Measurements from ENCODE around the gene ECT2.
"Not testable (repeated sequence)": the region's sequence is repeated elsewhere in the genome, so short reads cannot be mapped to it uniquely, and the experiment has no call there.

The ECT2 gene

DNA sequence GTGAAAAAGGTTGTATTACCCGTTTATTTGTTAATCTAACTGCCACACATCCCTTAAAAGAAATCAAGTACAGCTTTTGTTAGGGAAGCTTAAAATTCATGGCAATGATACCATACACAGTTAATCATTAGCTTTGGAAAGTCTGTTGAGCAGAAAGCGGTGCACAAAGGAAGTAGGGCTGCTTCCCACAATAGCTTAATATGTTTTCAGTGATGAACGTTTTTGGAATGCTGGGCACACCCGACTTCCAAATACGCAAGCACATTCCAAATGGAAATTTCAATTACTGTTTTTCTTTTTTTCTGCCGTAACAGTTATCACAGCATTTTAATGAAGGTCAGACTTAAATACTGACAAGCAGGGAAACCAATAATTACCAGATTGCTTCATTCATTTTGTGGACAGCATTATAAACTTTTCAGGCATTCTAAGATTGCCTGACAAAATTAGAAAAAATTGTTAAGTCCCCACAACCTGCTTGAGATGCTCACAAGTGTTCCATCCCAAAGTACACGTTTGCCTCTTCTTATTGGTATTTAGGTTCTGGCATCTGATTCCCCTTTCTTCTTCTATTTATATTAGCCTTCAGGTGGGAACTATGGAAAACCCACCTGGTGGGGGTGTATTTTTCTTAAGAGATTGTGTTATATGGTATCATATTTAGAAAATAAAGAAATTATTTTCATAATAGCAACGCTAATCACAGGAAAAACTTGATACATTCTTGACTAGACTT lies 1.1 kb upstream of the ECT2 start:
- DNase-seq, result peak; percentile 70 to 83

DNA sequence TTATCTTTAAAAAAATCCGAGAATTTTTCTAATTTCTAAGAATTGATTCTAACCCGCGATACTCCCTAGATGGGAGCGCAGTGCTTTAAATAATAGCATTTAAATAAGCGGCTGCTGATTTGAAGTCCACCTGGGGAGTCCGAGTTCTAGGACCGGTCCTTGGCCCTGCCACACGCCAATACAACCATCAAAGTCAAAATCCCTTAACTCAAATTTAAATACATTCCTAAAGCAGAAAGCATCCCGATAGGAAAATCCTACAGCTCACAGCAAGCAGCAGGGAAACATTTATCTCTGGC lies 508 bp upstream of the ECT2 start:
- DNase-seq, result no peak

DNA sequence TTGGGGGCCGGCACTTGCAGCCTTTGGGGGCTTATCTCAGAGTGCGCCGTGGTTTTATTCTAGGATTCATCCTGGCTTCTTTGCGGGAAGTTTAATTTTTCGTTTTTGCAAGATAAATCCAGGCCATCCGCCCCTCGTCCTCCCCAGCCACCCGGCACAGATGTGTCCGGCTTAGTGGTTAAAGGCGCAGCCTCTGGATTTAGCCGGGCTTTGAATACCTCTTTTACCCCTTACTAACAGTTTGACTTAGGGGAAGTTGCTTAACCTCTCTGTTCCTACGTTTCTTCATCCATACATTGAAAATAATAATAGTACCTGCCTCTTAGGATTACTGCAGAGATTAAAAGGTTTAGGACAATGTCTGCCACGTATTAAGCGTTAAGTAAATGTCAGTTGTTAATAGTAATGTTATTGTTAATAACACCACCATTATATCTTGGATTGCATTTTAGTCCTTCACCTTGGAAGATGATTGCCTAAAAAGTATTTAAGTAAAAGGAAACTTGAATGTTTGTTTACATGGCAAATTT lies 714 bp downstream of the ECT2 start:
- peak; percentile 21 to 47 for DNase-seq

DNA sequence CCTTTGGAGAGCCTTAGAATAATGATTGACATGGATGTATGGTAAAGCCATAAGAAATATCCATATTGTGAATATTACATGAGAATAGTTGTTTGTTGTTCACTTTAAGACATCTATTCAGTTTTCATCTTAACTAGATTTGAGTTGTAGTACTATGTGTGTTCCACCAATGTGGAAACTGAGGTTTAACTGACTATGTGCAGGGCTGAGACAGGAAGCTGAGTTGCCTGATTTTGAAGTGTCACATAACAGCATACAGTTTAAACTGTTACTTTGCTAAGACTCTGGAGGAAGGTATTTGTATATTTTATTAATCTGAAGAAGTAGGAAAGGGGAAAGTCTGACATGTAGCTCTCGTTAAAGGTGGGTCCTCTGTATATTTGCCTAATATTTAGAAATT lies 2.1 kb downstream of the ECT2 start:
- DNase-seq, result no peak

DNA sequence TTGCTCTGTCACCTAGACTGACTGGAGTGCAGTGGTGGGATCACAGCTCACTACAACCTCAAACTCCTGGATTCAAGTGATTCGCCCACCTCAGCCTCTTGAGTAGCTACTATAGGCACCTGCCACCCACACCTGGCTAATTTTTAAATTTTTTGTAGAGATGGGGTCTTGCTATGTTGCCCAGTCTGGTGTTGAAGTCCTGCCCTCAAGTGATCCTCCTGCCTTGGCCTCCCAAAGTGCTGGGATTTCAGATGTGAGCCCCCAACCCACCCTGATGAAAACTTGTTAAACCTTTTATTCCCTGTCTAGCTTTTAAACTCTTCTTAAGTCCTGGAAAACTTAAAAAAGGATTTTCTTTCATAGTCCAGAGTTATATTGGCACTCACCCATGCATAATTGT lies 2.6 kb downstream of the ECT2 start:
- no peak for DNase-seq

DNA sequence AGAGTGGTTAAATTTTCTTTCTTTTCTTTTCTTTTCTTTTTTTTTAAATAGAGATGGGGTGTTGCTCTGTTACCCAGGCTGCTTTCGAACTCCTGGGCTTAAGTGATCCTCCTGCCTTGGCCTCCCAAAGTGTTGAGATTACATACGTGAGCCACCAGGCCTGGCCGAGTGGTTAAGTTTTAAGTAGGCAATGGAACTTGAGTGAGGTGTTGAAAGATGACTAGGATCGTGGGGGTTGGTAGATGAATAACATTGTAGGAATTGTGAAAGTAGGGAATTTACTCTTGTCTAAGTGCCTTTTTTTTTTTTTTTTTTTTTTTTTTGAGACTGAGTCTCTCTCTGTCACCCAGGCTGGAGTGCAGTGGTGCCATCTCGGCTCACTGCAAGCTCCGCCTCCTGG lies 9.9 kb downstream of the ECT2 start:
- DNase-seq, result not testable (repeated sequence)

DNA sequence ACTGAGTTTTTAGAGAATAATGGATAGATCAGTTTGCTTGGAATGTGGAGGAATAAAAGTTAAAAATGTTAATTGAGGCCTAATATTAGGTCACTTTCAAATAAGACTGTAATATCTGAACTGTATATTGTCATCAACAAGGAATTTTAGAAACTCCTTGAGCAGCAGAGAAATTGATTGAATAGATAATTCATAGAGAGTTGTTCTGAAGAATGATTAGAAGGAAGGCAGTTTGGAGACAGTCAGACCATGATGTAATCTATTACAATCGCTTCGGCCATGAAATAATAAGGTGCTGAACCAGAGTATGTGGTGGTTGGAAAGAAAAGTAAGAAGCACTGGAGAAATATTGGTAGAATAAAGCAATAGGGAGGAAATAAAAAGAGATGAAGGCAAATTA lies 15.7 kb downstream of the ECT2 start:
- DNase-seq, result no peak

DNA sequence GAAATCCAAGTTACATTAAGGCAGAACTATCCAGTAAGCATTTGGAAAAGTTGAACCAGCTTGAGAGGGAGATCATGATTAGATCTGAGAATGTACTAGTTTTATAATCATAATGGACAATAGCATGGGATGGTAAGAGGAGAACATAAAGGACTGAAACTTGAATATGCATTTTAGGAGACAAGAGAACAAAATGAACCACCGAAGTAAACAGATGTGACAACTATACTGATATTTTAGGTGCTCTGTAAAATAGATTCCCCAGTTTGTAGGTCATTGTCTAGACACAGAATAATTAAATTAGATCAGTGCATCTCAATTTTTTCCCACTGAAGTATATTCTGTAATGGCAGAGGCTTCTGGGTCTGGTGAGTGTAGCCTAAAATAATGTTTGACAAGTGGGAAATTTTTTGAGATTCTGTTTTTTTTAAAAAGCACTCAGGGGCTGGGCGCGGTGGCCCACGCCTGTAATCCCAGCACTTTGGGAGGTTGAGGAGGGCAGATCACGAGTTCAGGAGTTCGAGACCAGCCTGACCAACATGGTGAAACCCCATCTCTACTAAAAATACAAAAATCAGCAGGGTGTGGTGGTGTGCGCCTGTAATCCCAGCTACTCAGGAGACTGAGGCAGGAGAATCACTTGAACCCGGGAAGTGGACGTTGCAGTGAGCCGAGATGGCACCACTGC lies 16.3 kb downstream of the ECT2 start:
- no peak for DNase-seq

DNA sequence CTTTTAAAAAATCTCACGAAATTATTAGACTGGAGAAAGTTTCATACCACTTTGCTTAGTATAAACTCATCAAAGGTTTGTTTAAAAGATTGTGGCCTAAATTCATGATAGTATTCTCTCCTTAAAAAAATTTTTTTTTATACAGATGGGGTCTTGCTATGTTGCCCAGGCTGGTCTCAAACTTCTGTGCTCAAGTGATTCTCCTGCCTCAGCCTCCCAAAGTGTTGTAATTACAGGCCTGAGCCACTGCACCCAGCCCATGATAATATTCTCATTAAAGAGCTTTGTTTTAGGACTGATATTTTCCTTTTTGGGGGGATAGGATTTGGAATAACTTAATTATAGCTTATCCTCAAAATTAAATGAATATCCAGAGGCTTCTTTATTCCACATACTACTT lies 19.9 kb downstream of the ECT2 start:
- no peak for DNase-seq

DNA sequence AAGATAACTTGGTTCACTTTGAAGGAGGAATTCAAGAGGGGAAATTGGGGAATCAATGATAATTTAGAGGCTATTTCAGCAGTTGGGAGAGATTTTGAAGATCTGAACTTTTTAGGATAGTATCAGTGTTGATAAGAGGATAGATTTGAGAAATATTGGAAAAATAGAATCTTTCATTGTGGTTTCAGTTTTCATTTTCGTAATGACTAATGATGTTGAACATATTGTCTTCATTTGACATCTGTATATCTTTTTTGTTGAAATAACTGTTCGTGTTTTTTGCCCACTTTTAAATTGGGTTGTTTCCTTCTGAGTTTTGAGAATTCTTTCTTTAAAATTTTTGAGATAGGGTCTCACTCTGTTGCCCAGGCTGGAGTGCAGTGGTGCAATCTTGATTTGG lies 21.1 kb downstream of the ECT2 start:
- no peak for DNase-seq

DNA sequence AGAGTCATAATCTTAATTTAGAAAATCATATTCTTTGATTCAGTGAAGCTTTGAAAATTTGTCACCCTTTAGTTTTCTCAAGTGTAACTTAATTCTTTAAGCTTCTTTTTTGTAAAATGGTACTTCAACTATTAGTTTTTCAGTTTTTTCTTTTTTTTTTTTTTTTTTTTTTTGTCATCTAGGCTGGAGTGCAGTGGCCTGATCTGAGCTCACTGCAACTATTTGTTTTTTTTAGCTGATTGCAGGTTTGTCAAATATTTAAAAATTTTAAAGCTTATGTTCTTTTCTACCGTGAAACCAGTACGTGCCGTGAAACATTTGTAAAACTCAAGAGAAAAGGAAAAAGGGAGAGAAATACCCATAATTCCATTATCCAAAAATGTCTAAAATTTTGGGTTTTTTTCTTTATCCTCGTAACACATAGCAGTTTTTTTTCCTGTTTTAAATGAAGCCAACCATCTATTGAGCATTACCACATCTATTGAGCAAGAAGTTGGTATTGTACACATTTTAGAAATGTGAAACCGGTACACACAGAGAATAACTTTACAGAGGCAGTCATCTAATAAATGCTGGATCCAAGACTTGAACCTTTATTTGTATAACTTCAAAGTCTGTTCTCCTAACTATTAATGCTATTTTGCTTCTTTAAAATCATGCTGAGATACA lies 25.7 kb downstream of the ECT2 start:
- DNase-seq, result no peak

DNA sequence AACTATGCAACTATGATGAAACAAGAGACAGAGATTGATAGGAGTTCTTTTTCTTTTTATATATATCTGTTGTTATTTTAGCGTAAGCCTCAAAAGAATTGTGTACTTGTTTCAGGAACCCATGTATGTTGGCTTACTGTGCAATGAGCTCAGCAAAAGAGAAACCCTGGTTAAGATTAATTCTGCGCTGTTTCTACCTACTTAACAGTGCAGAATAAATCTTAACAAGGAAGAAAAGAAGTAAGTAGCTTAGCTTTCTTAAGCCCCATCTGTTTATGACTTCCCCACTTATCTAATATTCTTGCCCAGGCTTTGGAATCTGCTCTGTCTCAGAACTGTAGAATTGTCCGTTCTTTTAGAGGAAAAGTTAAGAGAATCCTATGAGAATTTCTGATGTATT lies 27.4 kb downstream of the ECT2 start:
- no peak for DNase-seq

DNA sequence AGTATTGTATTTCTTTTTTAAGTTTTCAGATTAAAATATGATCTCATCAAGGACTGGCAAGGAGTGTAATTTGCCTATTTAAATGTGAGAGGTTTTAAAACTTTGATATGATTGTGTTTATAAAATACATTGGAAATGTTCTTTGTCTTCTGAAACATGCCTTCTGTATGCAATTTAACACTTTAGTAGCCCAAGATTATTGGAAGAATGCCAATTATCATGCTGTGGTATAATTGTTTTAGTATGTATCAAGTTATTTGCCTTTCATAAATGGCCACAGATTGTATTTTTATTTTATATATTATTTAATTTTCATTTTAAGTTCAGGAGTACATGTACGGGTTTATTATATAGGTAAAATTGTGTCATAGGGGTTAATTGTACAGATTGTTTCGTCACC lies 31.7 kb downstream of the ECT2 start:
- DNase-seq, result no peak

DNA sequence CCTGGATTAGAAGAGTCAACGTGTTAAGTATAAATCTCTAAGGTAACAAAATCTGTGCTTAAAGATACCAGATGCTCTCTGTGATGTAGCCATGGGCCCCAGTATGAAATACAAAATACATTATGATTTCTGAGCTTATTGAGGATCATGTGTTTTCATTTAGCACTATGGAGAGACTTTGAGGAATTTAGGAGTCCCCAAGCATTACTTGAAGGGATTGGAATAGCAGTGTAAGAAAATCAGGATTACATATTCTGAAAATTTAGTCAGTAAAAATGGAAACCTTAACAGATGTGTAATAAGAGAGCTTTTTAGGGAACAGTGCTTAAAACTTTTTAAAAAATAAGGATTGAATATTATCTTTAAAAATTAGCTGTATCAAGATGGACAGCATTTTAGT lies 35.5 kb downstream of the ECT2 start:
- DNase-seq, result no peak

DNA sequence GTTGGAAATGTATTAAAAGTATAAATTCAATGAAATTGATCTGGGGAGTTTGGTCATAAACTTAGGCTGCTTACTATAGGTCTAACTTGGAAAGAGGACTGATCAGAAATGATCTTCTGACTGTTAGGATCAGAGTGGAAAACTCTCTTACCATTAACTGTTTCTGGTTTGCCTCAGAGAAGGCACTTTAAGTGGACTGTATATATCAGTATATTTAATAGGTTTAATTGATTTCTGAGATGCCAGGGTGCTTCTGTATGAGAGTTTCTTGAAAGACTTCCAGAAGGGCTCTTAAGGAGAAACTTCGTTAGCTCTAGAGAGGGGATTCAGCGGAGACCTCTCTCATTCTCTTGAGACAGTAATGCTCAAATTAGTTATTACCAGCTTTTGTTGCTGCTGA lies 36.5 kb downstream of the ECT2 start:
- no peak for DNase-seq

DNA sequence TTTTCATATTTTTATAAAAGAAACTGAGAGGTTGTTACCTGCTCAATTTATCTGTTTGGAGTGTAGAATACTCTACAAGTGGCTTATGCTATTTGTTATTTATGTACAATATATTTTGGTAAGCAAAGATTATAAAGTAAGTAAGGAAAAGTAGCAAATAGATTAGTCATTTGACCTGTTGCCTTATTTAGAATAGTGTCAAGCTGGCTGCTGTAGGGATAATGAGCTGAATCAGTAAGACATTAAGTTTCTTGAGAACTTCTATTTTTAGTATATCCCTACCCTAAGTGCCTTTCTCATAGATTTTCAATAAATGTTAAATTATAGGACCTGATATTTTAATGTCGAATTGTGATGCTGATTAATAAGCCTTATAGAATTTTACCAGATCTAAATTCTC lies 37.2 kb downstream of the ECT2 start:
- no peak for DNase-seq

DNA sequence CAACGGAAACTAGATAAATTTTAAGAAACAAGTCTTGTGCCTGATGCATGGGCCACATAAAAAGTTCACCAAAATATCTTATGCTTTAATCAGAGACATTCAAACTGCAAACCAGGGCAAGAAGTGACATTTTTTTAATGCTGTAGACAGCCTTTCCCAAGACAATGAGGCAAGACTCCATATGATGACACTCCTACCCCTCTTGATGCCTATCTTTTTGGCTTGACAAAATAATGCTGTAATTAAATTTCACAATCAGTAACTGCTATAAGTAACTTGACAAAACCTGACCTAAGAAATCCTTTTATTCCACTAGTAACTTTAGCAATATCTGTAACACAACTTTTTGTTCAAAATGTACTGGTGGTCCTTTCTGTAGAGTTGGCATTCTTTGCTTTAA lies 48.7 kb downstream of the ECT2 start:
- no peak for DNase-seq

DNA sequence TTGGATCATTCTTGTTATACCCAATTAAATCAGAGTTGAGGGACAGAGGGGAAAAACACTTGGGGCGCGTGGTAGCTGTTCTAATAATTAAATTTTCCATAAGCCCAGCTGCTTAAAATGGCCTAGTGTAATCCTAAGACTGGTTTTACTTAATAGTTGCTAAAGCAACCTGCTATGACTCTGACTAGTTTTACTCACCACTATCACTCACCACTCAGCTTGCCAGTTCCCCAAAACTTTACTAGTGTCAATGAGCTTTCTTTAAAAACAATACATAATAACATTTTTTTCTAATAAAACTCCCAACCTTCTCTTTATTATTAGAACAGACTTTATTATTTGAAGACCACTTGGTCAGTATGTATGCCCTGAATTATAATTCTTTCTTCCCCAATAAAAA lies 49.6 kb downstream of the ECT2 start:
- DNase-seq, result no peak

DNA sequence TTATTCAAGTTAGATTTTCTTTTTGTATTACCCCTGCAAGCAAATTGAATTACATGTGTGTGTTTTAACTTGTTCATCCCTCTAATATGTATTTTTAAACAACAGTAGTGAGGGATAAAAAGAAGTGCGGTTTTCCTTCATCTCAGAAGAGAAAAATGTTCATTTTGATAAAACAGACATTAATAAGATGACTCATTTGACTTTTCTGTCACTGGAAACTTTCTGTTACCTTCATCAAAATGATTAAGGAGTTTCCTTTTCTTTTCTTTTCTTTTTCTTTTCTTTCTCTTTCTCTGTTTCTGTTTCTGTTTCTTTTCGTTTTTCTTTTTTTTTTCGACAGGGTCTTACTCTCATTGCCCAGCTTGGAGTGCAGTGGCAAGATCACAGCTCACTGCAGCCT lies 53.0 kb downstream of the ECT2 start:
- no peak for DNase-seq

DNA sequence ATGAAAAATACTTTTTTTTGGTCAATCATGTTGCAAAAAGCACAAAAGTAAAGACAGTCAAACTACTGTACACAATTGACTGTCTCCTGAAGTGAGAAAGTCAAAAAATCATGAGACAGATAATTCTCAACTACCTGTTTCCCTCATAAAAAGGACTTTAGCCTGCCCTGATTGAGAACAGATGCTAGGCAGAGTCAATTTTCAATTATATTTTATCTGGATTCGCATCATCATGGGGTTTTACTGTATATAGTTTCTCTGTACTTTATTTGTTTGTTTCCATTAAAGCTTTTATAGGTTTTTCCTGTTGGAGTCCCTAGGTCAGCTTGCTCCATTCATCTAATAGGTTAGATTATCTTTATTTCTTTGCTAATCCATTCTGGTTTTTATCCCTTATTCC lies 53.8 kb downstream of the ECT2 start:
- no peak for DNase-seq

DNA sequence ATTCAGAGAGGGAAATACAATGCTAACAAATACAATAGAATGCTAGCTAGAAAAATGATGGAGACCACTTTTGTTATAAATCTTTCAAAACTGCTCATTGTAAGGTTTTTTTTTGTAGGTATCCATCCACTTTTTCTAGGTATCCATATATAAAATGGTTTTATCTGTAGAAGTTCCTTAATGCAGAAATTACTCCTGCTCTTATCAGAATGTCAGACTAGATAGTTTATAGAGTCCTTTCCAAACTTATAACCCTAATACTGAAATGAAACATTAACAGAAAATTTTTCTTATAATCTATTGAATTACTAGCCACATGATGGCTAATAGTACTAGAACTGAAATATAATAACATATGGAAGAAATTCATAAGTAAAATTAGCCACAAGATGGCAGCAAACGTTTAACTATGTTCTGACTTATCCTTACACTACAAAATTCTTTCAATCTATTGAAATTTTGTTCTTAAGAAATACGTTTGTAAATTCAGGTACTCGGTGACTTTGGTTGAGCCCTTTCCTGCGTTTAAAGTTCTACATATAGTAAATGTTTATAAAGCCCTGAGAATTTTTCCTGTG lies 58.5 kb downstream of the ECT2 start:
- DNase-seq, result peak in 1 of 2 experiments; percentile 44

DNA sequence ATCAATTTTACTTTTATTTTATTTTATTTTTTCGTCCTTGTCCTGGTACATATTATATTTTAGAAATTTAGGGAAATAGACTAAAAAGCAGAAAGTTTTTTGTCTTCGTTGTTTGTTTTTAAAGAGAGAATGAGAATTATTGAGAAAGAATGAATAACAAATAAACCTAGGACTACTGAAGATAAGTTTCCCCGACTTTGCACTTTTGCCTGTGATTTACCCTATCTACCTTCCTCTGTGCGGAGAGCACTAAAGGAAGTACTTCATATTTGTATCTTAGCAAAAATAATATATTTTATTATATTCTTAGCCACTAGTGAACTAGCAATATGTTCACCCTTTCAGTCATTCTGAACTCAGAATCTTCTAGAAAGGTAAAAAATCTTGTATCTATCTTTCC lies 60.6 kb downstream of the ECT2 start:
- no peak for DNase-seq

DNA sequence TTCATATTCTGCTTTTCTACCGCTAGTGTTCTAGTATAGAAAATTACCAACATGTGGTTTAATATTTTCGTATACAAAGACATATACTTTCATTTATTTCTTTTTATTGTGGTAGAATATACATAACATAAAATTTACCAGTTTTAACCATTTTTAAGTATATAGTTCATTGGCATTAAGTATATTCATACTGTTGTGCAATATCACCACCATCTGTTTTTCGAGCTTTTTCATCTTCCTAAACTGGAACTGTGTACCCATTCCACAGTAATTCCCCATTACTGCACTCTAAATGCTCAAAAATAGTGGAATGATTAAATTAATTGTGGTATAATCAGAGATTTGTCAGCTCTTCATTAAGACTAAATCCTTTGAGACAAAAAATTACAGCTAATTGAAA lies 62.9 kb downstream of the ECT2 start:
- DNase-seq, result no peak

DNA sequence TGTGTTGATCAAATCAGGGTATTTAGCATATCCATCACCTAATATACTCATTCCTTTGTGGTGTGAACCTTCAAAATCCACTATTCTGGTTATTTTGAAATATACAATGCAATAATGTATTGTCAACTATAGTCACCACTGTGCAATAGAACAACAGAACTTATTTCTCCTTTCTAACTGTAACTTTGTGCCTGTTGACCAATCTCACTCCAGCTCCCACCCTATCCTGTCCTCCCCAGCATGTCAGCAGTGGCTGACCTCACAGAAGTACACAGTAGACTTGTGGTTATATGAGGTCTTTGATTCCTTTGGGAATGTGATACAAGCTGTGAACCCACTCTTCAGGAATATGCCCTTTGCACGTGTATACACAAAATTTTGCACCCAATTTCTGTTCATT lies 64.2 kb downstream of the ECT2 start:
- no peak for DNase-seq

Data from NCI-H526 (cell line).